PC-9 (cell line): ENCODE data around the gene AKAP8L. TPM values are rescaled to one million over a fixed set of nuclear protein-coding genes. Genes with fewer than 3 reads are reported as not detected.
A peak's percentile ranks its signal among the peaks of the same experiment; 100 is the strongest.

ENCODE experiments used
- BruUV-seq: library from RNA; stranded (reverse); fragments of 400-500 nt; replicated peaks from 2 replicates; lab custom pipeline; 2021; lab: Mats Ljungman, UMichigan
- CTCF ChIA-PET: fragments of 300-600 bp; sonication (Branson Sonifier 250); formaldehyde crosslinking; loops from one replicate; lab custom pipeline; 2022; ENCODE audit warnings: antibody characterized with exemption; lab: Charles Lee
- POLR2A ChIA-PET: fragments of 300-600 bp; sonication (Branson Sonifier 250); formaldehyde crosslinking; loops from one replicate; lab custom pipeline; 2022; ENCODE audit warnings: antibody characterized with exemption; ENCODE audit not compliant: unreplicated experiment; lab: Charles Lee
- DNase-seq, 2 experiments: peaks; one replicate each; pipeline versions ENCODE4 v3.0.0 to v3.0.0-alpha.2; 2015 to 2022; ENCODE audit warnings: mixed read lengths in 1 of 2
- H2AFZ ChIP-seq: fragments of 200-600 bp; sonication (generic); 2 replicates; pipeline ENCODE4 v1.8.1; 2017; ENCODE audit warnings: antibody characterized with exemption
- H3F3A ChIP-seq: fragments of 200-600 bp; sonication (generic); 2 replicates; pipeline ENCODE4 v1.8.1; 2017; ENCODE audit warnings: antibody characterized with exemption, mild to moderate bottlenecking, low read depth; ENCODE audit not compliant: insufficient read depth
- H3K27ac ChIP-seq: fragments of 200-600 bp; sonication (generic); 2 replicates; pipeline ENCODE4 v1.6.1; 2016; ENCODE audit warnings: mixed run types
- H3K27me3 ChIP-seq: fragments of 200-600 bp; sonication (generic); 2 replicates; pipeline ENCODE4 v1.6.1; 2016; ENCODE audit warnings: low read depth, mixed run types; ENCODE audit not compliant: insufficient read depth
- H3K36me3 ChIP-seq: fragments of 200-600 bp; sonication (generic); 2 replicates; pipeline ENCODE4 v1.6.1; 2016; ENCODE audit warnings: low read depth, mixed run types
- H3K4me1 ChIP-seq: fragments of 200-600 bp; sonication (generic); replicated peaks from 2 replicates; pipeline ENCODE4 v1.6.1; 2016; ENCODE audit warnings: mixed run types; ENCODE audit not compliant: insufficient read depth
- H3K4me2 ChIP-seq: fragments of 200-600 bp; sonication (generic); 2 replicates; pipeline ENCODE4 v1.6.1; 2017; ENCODE audit warnings: mixed run types
- H3K4me3 ChIP-seq: fragments of 200-600 bp; sonication (generic); 2 replicates; pipeline ENCODE4 v1.6.1; 2016; ENCODE audit warnings: mixed run types
- H3K79me2 ChIP-seq: fragments of 200-600 bp; sonication (generic); 2 replicates; pipeline ENCODE4 v1.6.1; 2017; ENCODE audit warnings: low read depth, mixed run types
- H3K9me2 ChIP-seq: fragments of 200-600 bp; sonication (generic); 2 replicates; pipeline ENCODE4 v1.8.1; 2017; ENCODE audit warnings: mild to moderate bottlenecking; ENCODE audit not compliant: insufficient read depth
- H3K9me3 ChIP-seq: fragments of 200-600 bp; sonication (generic); 2 replicates; pipeline ENCODE4 v1.8.1; 2016; ENCODE audit warnings: low read depth; ENCODE audit not compliant: insufficient read depth
- H4K20me1 ChIP-seq: fragments of 200-600 bp; sonication (generic); 2 replicates; pipeline ENCODE4 v1.8.1; 2017; ENCODE audit not compliant: insufficient read depth
- CTCF ChIP-seq: fragments of 200-600 bp; sonication (generic); conservative IDR thresholded peaks from 2 replicates; pipeline ENCODE4 v1.6.1; 2017; ENCODE audit warnings: mixed run types, antibody characterized with exemption, mild to moderate bottlenecking, moderate library complexity
- EZH2 ChIP-seq: fragments of 200-600 bp; sonication (generic); IDR thresholded peaks from 2 replicates; pipeline ENCODE4 v1.8.0; 2017; ENCODE audit warnings: antibody characterized with exemption, low read depth
- intact Hi-C: fragments of 100-400 bp; cut with micrococcal nuclease; formaldehyde crosslinking; loops from one replicate; pipeline ENCODE4 v1.10.0; 2022; ENCODE audit not compliant: unreplicated experiment
- total RNA-seq: library from RNA; stranded (reverse); gene quantifications from 2 replicates; pipeline ENCODE4 v1.2.3, GENCODE V29; 2021

AKAP8L gene
- total RNA-seq, 1 experiment from 2014 or later, result 49.9 TPM

DNA sequence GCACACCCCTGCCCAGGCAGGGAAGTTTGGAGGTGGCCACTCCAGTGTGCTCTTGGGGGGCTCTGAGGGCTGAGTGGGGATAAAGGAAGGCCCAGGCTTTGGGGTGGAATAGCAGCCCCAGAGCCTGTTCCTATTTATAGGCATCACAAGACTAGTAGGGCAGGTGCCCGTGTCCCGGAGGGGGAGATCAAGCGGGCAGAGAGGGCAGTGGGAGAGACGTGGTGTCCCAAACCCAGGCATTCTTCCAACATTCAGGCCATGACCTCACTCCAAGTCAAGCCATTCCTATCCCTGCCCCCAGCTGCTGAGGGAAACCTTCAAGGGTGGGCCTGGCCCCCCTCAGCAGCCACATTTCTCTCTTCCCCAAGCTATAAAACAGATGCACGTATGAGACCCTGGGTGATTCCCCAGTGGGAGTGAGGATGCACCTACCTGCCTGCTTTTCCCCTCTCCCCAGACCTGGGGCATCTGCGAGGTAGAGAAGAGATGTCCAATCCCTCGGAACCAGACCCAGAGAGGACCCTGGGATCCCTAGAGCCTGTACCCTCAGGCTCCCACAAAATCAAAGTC lies 27.1 kb upstream of the AKAP8L start:
- H3K27me3 ChIP-seq, result no peaks in the 10 kb centered on the region
- no peaks in the 10 kb centered on the region for H3K79me2 ChIP-seq
- no peak overlapping the region for H3K4me2 ChIP-seq
- H3K27ac ChIP-seq, result no peak overlapping the region
- TF ChIP-seq CTCF, result no peak
- no peak for TF ChIP-seq EZH2
- peaks cover 30% of the 10 kb centered on the region for H3F3A ChIP-seq
- no peaks in the 10 kb centered on the region for H3K36me3 ChIP-seq
- H3K4me3 ChIP-seq, result no peak overlapping the region
- no TSS peak for BruUV-seq
- no peaks in the 10 kb centered on the region for H3K9me2 ChIP-seq
- H2AFZ ChIP-seq, result no peak overlapping the region
- H3K4me1 ChIP-seq, result peaks cover 5% of the 10 kb centered on the region; the same call in 1 of the 2 replicates
- no peaks in the 10 kb centered on the region for H3K9me3 ChIP-seq
- CTCF ChIA-PET, result no interaction called here
- no peaks in the 10 kb centered on the region for H4K20me1 ChIP-seq
- POLR2A ChIA-PET, result no interaction called here
- no peak for DNase-seq
- intact Hi-C loops, result no loop called here

- POLR2A ChIA-PET, result no interaction called here
- no peak for DNase-seq
Measured at GRCh38 chr19:15445227-15445605, 26.4 kb upstream of the AKAP8L start.

GRCh38 chr19:15444505-15445226 lies 25.9 kb upstream of the AKAP8L start:
- no peaks in the 10 kb centered on the region for H3K27me3 ChIP-seq
- intact Hi-C loops, result no loop called here
- no peaks in the 10 kb centered on the region for H3K36me3 ChIP-seq
- CTCF ChIA-PET, result no interaction called here
- H3K4me2 ChIP-seq, result no peak overlapping the region
- peaks cover 21% of the 10 kb centered on the region for H3F3A ChIP-seq
- peak in 1 of 2 experiments; percentile 17 for DNase-seq
- POLR2A ChIA-PET, result no interaction called here
- H3K9me2 ChIP-seq, result no peaks in the 10 kb centered on the region
- no TSS peak for BruUV-seq
- H3K79me2 ChIP-seq, result no peaks in the 10 kb centered on the region
- TF ChIP-seq CTCF, result no peak
- TF ChIP-seq EZH2, result no peak
- H3K4me1 ChIP-seq, result peaks cover 5% of the 10 kb centered on the region; the same call in 1 of the 2 replicates
- no peaks in the 10 kb centered on the region for H4K20me1 ChIP-seq
- no peak overlapping the region for H3K4me3 ChIP-seq
- H2AFZ ChIP-seq, result no peak overlapping the region
- H3K27ac ChIP-seq, result no peak overlapping the region
- H3K9me3 ChIP-seq, result no peaks in the 10 kb centered on the region

More at GRCh38 chr19:15445227-15445605, 26.4 kb upstream of the AKAP8L start:
- no TSS peak for BruUV-seq
- peaks cover 23% of the 10 kb centered on the region for H3F3A ChIP-seq
- no peak overlapping the region for H3K27ac ChIP-seq
- TF ChIP-seq EZH2, result no peak
- TF ChIP-seq CTCF, result no peak
- no peaks in the 10 kb centered on the region for H3K9me2 ChIP-seq
- no peaks in the 10 kb centered on the region for H4K20me1 ChIP-seq
- H3K4me1 ChIP-seq, result peaks cover 5% of the 10 kb centered on the region; the same call in 1 of the 2 replicates
- no peak overlapping the region for H3K4me2 ChIP-seq
- H3K4me3 ChIP-seq, result no peak overlapping the region
- CTCF ChIA-PET, result no interaction called here
- H3K36me3 ChIP-seq, result no peaks in the 10 kb centered on the region
- intact Hi-C loops, result no loop called here
- no peaks in the 10 kb centered on the region for H3K79me2 ChIP-seq
- H2AFZ ChIP-seq, result no peak overlapping the region
- H3K27me3 ChIP-seq, result no peaks in the 10 kb centered on the region
- H3K9me3 ChIP-seq, result no peaks in the 10 kb centered on the region
